Dermis blood vessel endothelial cell (primary cell): ENCODE results near the gene SSBP2. TPM values are rescaled to one million over a fixed set of nuclear protein-coding genes. Genes with fewer than 3 reads are reported as not detected.
"Not testable (repeated sequence)": the region's sequence is repeated elsewhere in the genome, so short reads cannot be mapped to it uniquely, and the experiment has no call there.

Experiments used
- DNase-seq: peaks from one replicate; pipeline ENCODE4 v3.0.0; 2010
- total RNA-seq: library from RNA; depleted of rRNA; stranded (reverse); fragments of >200 nt; gene quantifications from 2 replicates; pipeline ENCODE4 v1.2.3, GENCODE V29; 2014

The SSBP2 gene
- total RNA-seq, 1 donor from 2014 or later, result 11.7 TPM

GRCh38 chr5:81425569-81425968, 325.3 kb downstream of the SSBP2 start:
- DNase-seq, result peak; percentile 56

GRCh38 chr5:81424728-81425127, 326.2 kb downstream of the SSBP2 start:
- DNase-seq, result no peak

- DNase-seq, result no peak
These were observed 328.2 kb downstream of the SSBP2 start for GRCh38 chr5:81422671-81423070.

GRCh38 chr5:81420039-81420667, 330.7 kb downstream of the SSBP2 start:
- DNase-seq, result peak; percentile 84

GRCh38 chr5:81418606-81419005, 332.3 kb downstream of the SSBP2 start:
- no peak for DNase-seq

GRCh38 chr5:81417052-81417451, 333.8 kb downstream of the SSBP2 start:
- DNase-seq, result no peak

GRCh38 chr5:81409896-81410295, 341.0 kb downstream of the SSBP2 start:
- DNase-seq, result no peak

GRCh38 chr5:81409361-81409760, 341.5 kb downstream of the SSBP2 start:
- no peak for DNase-seq

- no peak for DNase-seq
These were observed 342.4 kb downstream of the SSBP2 start for GRCh38 chr5:81408496-81408895.

GRCh38 chr5:81407811-81408210, 343.1 kb downstream of the SSBP2 start:
- not testable (repeated sequence) for DNase-seq

- DNase-seq, result no peak
These were observed 345.6 kb downstream of the SSBP2 start for GRCh38 chr5:81405126-81405891.

GRCh38 chr5:81402192-81402930, 348.5 kb downstream of the SSBP2 start:
- no peak for DNase-seq

GRCh38 chr5:81401266-81401665, 349.6 kb downstream of the SSBP2 start:
- DNase-seq, result no peak

GRCh38 chr5:81400375-81400774, 350.5 kb downstream of the SSBP2 start:
- DNase-seq, result no peak

- peak; percentile 4 for DNase-seq
These were observed 352.2 kb downstream of the SSBP2 start for GRCh38 chr5:81398741-81399140.

- peak; percentile 16 for DNase-seq
These were observed 353.7 kb downstream of the SSBP2 start for GRCh38 chr5:81397176-81397575.

GRCh38 chr5:81395262-81395661, 355.6 kb downstream of the SSBP2 start:
- no peak for DNase-seq

- peak; percentile 33 for DNase-seq
These were observed 356.8 kb downstream of the SSBP2 start, which contains the start of gene ACOT12 for GRCh38 chr5:81393783-81394718. TSS of gene ACOT12 (minus strand) at chr5:81394134. CDS start at chr5:81394114, 20 bp downstream.

- DNase-seq, result no peak
These were observed 357.5 kb downstream of the SSBP2 start for GRCh38 chr5:81393430-81393782.

GRCh38 chr5:81389025-81389424, 361.9 kb downstream of the SSBP2 start:
- DNase-seq, result no peak

GRCh38 chr5:81388169-81388568, 362.7 kb downstream of the SSBP2 start:
- DNase-seq, result no peak

GRCh38 chr5:81383867-81384266, 367.0 kb downstream of the SSBP2 start:
- DNase-seq, result no peak
